Naive thymus-derived CD4-positive, alpha-beta T cell (primary cell): ENCODE results near the gene TRAF3IP3. TPM values are rescaled to one million over a fixed set of nuclear protein-coding genes. Genes with fewer than 3 reads are reported as not detected.

ENCODE experiments used
- ATAC-seq: fragments of 150-1000 bp; cut with Tn5 transposase; 2 replicates; pipeline ENCODE4 v1.10.0; 2021; ENCODE audit warnings: mild to moderate bottlenecking, moderate library complexity
- CTCF ChIA-PET: fragments of 350-600 bp; sonication (Branson Sonifier 250); formaldehyde crosslinking; loops from one replicate; lab custom pipeline; 2021; ENCODE audit warnings: antibody characterized with exemption; lab: Charles Lee
- POLR2A ChIA-PET: fragments of 350-600 bp; sonication (Branson Sonifier 250); formaldehyde crosslinking; loops from one replicate; lab custom pipeline; 2021; ENCODE audit warnings: antibody characterized with exemption, inconsistent platforms; lab: Charles Lee
- DNase-seq, 9 donors: peaks; one replicate each; pipeline versions ENCODE4 v3.0.0 to v3.0.0-alpha.2; 2020 to 2022; ENCODE audit warnings: mixed read lengths in 1 of 9
- H3K27ac ChIP-seq: one replicate; pipeline ENCODE4 v1.7.0; 2013; ENCODE audit warnings: mild to moderate bottlenecking, low read depth, low read length, moderate library complexity
- H3K27me3 ChIP-seq, 2 donors: one replicate each; pipeline ENCODE4 v1.7.0; 2013; ENCODE audit warnings: low read length in 2 of 2, mild to moderate bottlenecking in 2 of 2, moderate library complexity in 2 of 2; ENCODE audit not compliant: control insufficient read depth in 2 of 2, insufficient read depth in 2 of 2
- H3K36me3 ChIP-seq, 3 experiments: 1 replicate in 2 of 3; 2 replicates in 1 of 3; pipeline ENCODE4 v1.7.0; 2013; ENCODE audit warnings: low read length in 3 of 3, mild to moderate bottlenecking in 3 of 3, moderate library complexity in 1 of 3; ENCODE audit not compliant: insufficient read depth in 3 of 3, control insufficient read depth in 2 of 3
- H3K4me1 ChIP-seq, 2 donors: one replicate each; pipeline ENCODE4 v1.7.0; 2013; ENCODE audit warnings: low read length in 2 of 2, mild to moderate bottlenecking in 2 of 2, moderate library complexity in 1 of 2; ENCODE audit not compliant: control insufficient read depth in 2 of 2, insufficient read depth in 2 of 2
- H3K4me3 ChIP-seq: 2 replicates; pipeline ENCODE4 v1.7.0; 2013; ENCODE audit warnings: mild to moderate bottlenecking, low read length
- H3K9me3 ChIP-seq, 3 experiments: 1 replicate in 2 of 3; 2 replicates in 1 of 3; pipeline ENCODE4 v1.7.0; 2013; ENCODE audit warnings: low read length in 3 of 3; ENCODE audit not compliant: control insufficient read depth in 2 of 3
- H3K27ac Mint-ChIP-seq, 9 donors: one replicate each; pipeline ENCODE4 v1.8.0; 2020 to 2022; ENCODE audit warnings: mixed read lengths in 9 of 9, mild to moderate bottlenecking in 8 of 9, moderate library complexity in 5 of 9, inconsistent platforms in 2 of 9
- H3K27me3 Mint-ChIP-seq, 5 donors: one replicate each; pipeline ENCODE4 v1.8.0; 2021 to 2022; ENCODE audit warnings: mixed read lengths in 5 of 5, mild to moderate bottlenecking in 1 of 5
- H3K36me3 Mint-ChIP-seq, 5 donors: one replicate each; pipeline ENCODE4 v1.8.0; 2020 to 2022; ENCODE audit warnings: mixed read lengths in 5 of 5, mild to moderate bottlenecking in 3 of 5, inconsistent platforms in 1 of 5
- H3K4me1 Mint-ChIP-seq, 7 donors: one replicate each; pipeline ENCODE4 v1.8.0; 2020 to 2022; ENCODE audit warnings: mixed read lengths in 7 of 7, mild to moderate bottlenecking in 3 of 7, inconsistent platforms in 1 of 7
- H3K4me3 Mint-ChIP-seq, 10 donors: one replicate each; pipeline ENCODE4 v1.8.0; 2020 to 2022; ENCODE audit warnings: mild to moderate bottlenecking in 10 of 10, mixed read lengths in 10 of 10, moderate library complexity in 6 of 10, inconsistent platforms in 2 of 10
- H3K9me3 Mint-ChIP-seq, 11 donors: one replicate each; pipeline ENCODE4 v1.8.0; 2020 to 2022; ENCODE audit warnings: mixed read lengths in 11 of 11, mild to moderate bottlenecking in 4 of 11, inconsistent platforms in 1 of 11, moderate library complexity in 1 of 11
- intact Hi-C, 2 donors: fragments of 100-400 bp; cut with micrococcal nuclease; formaldehyde crosslinking; loops; one replicate each; pipeline ENCODE4 v1.15.1; 2023
- polyA plus RNA-seq, 2 donors: library from polyadenylated mRNA; unstranded; fragments of 300-500 nt; fragmentation: Illumina TruSeq; gene quantifications; one replicate each; pipeline ENCODE4 v1.2.3, GENCODE V29; 2021
- total RNA-seq, 6 experiments: library from RNA in 5 of 6; stranded (reverse) in 5 of 6; gene quantifications; 1 replicate in 5 of 6; 2 replicates in 1 of 6; pipeline ENCODE4 v1.2.3 and lab custom pipeline; 2021 to 2026

TRAF3IP3 gene
- total and polyA plus RNA-seq, 7 experiments from 2014 or later = 303 to 746 (median 450) TPM

- Mint-ChIP-seq H3K27ac (peak overlapping the region in 7 of 9 donors; percentile 34 to 81 (median 60)), H3K27me3 (peaks cover 0 to 6% (median 0%) of the 10 kb centered on the region in 5 donors), H3K9me3 (no peaks in the 10 kb centered on the region), H3K4me1 (peaks cover 25 to 60% (median 45%) of the 10 kb centered on the region in 7 donors), H3K4me3 (peak overlapping the region; percentile 59 to 87 (median 81)), H3K36me3 (peaks cover 20 to 32% (median 30%) of the 10 kb centered on the region in 5 donors)
- peaks cover 8 to 16% of the 10 kb centered on the region in 2 donors for H3K4me1 ChIP-seq
- H3K9me3 ChIP-seq = no peaks in the 10 kb centered on the region
- H3K36me3 ChIP-seq = peaks cover 12 to 40% (median 21%) of the 10 kb centered on the region in 3 experiments
- H3K27me3 ChIP-seq = no peaks in the 10 kb centered on the region
- ATAC-seq (no peak), DNase-seq (no peak)
- no peak overlapping the region for H3K4me3 ChIP-seq
- POLR2A ChIA-PET = interaction anchor here (11.0 kb wide), 1 partner anchor 61 kb away, joined by 62 read pairs; no protein-coding TSS in a partner anchor
- CTCF ChIA-PET = interaction anchor here (0.6 kb wide), 1 partner anchor 26 kb away, joined by 3 read pairs; no protein-coding TSS in a partner anchor
- H3K27ac ChIP-seq = no peak overlapping the region
- intact Hi-C loops = loop anchor here in 1 of 2 donors (5.0 kb wide), 2 partner anchors 137 to 252 kb away; no protein-coding TSS in a partner anchor
These were observed 73.9 kb downstream of the TRAF3IP3 start for GRCh38 chr1:209829716-209830115.

GRCh38 chr1:209830722-209831121 is 74.9 kb downstream of the TRAF3IP3 start:
- Mint-ChIP-seq H3K27me3 (peaks cover 0 to 4% (median 0%) of the 10 kb centered on the region in 5 donors), H3K9me3 (no peaks in the 10 kb centered on the region), H3K4me3 (peak overlapping the region in 1 of 10 donors; percentile 5), H3K36me3 (peaks cover 21 to 37% (median 35%) of the 10 kb centered on the region in 5 donors), H3K27ac (peak overlapping the region in 1 of 9 donors; percentile 24), H3K4me1 (peaks cover 26 to 62% (median 45%) of the 10 kb centered on the region in 7 donors)
- ATAC-seq = no peak
- H3K4me3 ChIP-seq = no peak overlapping the region
- H3K36me3 ChIP-seq = peaks cover 12 to 50% (median 31%) of the 10 kb centered on the region in 3 experiments
- H3K4me1 ChIP-seq = peaks cover 8 to 16% of the 10 kb centered on the region in 2 donors
- ChIA-PET CTCF (no interaction called here), POLR2A (interaction anchor here (0.6 kb wide), 2 partner anchors 58 to 80 kb away, joined by 3 to 5 read pairs; no protein-coding TSS in a partner anchor)
- DNase-seq = no peak
- intact Hi-C loops = no loop called here
- no peaks in the 10 kb centered on the region for H3K27me3 ChIP-seq
- H3K9me3 ChIP-seq = no peaks in the 10 kb centered on the region
- H3K27ac ChIP-seq = no peak overlapping the region

GRCh38 chr1:209831615-209832014 is 75.8 kb downstream of the TRAF3IP3 start:
- no peak overlapping the region for H3K27ac ChIP-seq
- intact Hi-C loops = no loop called here
- H3K27me3 ChIP-seq = no peaks in the 10 kb centered on the region
- ChIA-PET CTCF (interaction anchor here (0.5 to 1.5 kb wide), 3 partner anchors 8 to 36 kb away, joined by 3 to 5 read pairs (median 3); no protein-coding TSS in a partner anchor), POLR2A (no interaction called here)
- no peak for DNase-seq
- no peak overlapping the region for H3K27ac Mint-ChIP-seq
- no peaks in the 10 kb centered on the region for H3K27me3 Mint-ChIP-seq
- H3K4me3 ChIP-seq = no peak overlapping the region
- peaks cover 8 to 16% of the 10 kb centered on the region in 2 donors for H3K4me1 ChIP-seq
- no peaks in the 10 kb centered on the region for H3K9me3 ChIP-seq
- no peak for ATAC-seq
- H3K36me3 Mint-ChIP-seq = peaks cover 24 to 44% (median 40%) of the 10 kb centered on the region in 5 donors
- no peak overlapping the region for H3K4me3 Mint-ChIP-seq
- H3K36me3 ChIP-seq = peaks cover 12 to 58% (median 35%) of the 10 kb centered on the region in 3 experiments
- H3K4me1 Mint-ChIP-seq = peaks cover 26 to 64% (median 45%) of the 10 kb centered on the region in 7 donors
- H3K9me3 Mint-ChIP-seq = no peaks in the 10 kb centered on the region

Other genes starting within 250 kb of the TRAF3IP3 start
- not detected for gene CAMK1G, start 172.3 kb upstream of the TRAF3IP3 start, total RNA-seq
- gene CAMK1G, start 172.3 kb upstream of the TRAF3IP3 start, polyA plus RNA-seq = not detected
- gene LAMB3, start 103.6 kb upstream of the TRAF3IP3 start, total RNA-seq = 1 to 10 TPM in 3 of 5 experiments, under 1 TPM in 2; 0.43 to 5.7 (median 1.5) TPM
- under 1 TPM; 0.11 to 0.26 TPM for gene LAMB3, start 103.6 kb upstream of the TRAF3IP3 start, polyA plus RNA-seq
- gene G0S2, start 80.6 kb upstream of the TRAF3IP3 start, total RNA-seq = 100 to 1,000 TPM in 1 of 5 experiments, 10 to 100 TPM in 2, not detected in 2; 17.2 to 128 (median 81.1) TPM
- gene G0S2, start 80.6 kb upstream of the TRAF3IP3 start, polyA plus RNA-seq = under 1 TPM in 1 of 2 donors, not detected in 1; 0.39 TPM
- 1 to 10 TPM in 1 of 5 experiments, under 1 TPM in 1, not detected in 3; 0.47 to 3.6 TPM for gene HSD11B1, start 51.2 kb upstream of the TRAF3IP3 start, total RNA-seq
- gene HSD11B1, start 51.2 kb upstream of the TRAF3IP3 start, polyA plus RNA-seq = under 1 TPM; 0.18 to 0.54 TPM
- gene C1orf74, start 28.5 kb downstream of the TRAF3IP3 start, total RNA-seq = 1 to 10 TPM in 3 of 5 experiments, under 1 TPM in 2; 0.51 to 1.5 (median 1.3) TPM
- under 1 TPM; 0.31 to 0.45 TPM for gene C1orf74, start 28.5 kb downstream of the TRAF3IP3 start, polyA plus RNA-seq
- gene IRF6, start 50.1 kb downstream of the TRAF3IP3 start, total RNA-seq = 1 to 10 TPM in 2 of 5 experiments, under 1 TPM in 2, not detected in 1; 0.30 to 2.3 (median 0.97) TPM
- 1 to 10 TPM in 1 of 2 donors, under 1 TPM in 1; 0.41 to 1.6 TPM for gene IRF6, start 50.1 kb downstream of the TRAF3IP3 start, polyA plus RNA-seq
- gene UTP25, start 71.9 kb downstream of the TRAF3IP3 start, total RNA-seq = 10 to 100 TPM in 3 of 5 experiments, 1 to 10 TPM in 2; 6.0 to 16.3 (median 12.7) TPM
- gene UTP25, start 71.9 kb downstream of the TRAF3IP3 start, polyA plus RNA-seq = 1 to 10 TPM; 3.2 to 8.0 TPM
- not detected for gene SYT14, start 182.2 kb downstream of the TRAF3IP3 start, total RNA-seq
- gene SYT14, start 182.2 kb downstream of the TRAF3IP3 start, polyA plus RNA-seq = not detected